Esophagus (tissue), 2 donors: ENCODE data around the gene CD180. TPM values are rescaled to one million over a fixed set of nuclear protein-coding genes. Genes with fewer than 3 reads are reported as not detected.

ENCODE experiments used
- H3K27ac ChIP-seq, 2 donors: one replicate each; pipeline ENCODE4 v1.5.1; 2013; ENCODE audit warnings: low read depth in 2 of 2, mild to moderate bottlenecking in 2 of 2, inconsistent platforms in 1 of 2, low read length in 1 of 2, moderate library complexity in 1 of 2
- H3K27me3 ChIP-seq, 2 donors: one replicate each; pipeline ENCODE4 v1.6.1; 2013; ENCODE audit warnings: low read length in 2 of 2, control low read depth in 1 of 2, mild to moderate bottlenecking in 1 of 2; ENCODE audit not compliant: insufficient read depth in 2 of 2, control insufficient read depth in 1 of 2
- H3K36me3 ChIP-seq, 2 donors: one replicate each; pipeline ENCODE4 v1.6.1; 2013; ENCODE audit warnings: low read length in 1 of 2; ENCODE audit not compliant: control insufficient read depth in 2 of 2, insufficient read depth in 2 of 2
- H3K4me1 ChIP-seq, 2 donors: one replicate each; pipeline ENCODE4 v1.6.1; 2013; ENCODE audit warnings: low read length in 1 of 2; ENCODE audit not compliant: control insufficient read depth in 2 of 2, insufficient read depth in 2 of 2
- H3K4me3 ChIP-seq, 2 donors: one replicate each; pipeline ENCODE4 v1.5.1; 2013; ENCODE audit warnings: low read length in 2 of 2, mild to moderate bottlenecking in 2 of 2, low read depth in 1 of 2, moderate library complexity in 1 of 2
- H3K9me3 ChIP-seq, 2 donors: one replicate each; pipeline ENCODE4 v1.6.1; 2013; ENCODE audit warnings: mild to moderate bottlenecking in 2 of 2, low read depth in 1 of 2, low read length in 1 of 2, moderate library complexity in 1 of 2; ENCODE audit not compliant: control insufficient read depth in 2 of 2, insufficient read depth in 1 of 2
- WGBS, 2 donors: extraction: QIAGEN DNeasy Blood & Tissue Kit; methylation state at CpG; one replicate each; pipeline ENCODE4 v1.1.7; 2013; 5-methylcytosine and 5-hydroxymethylcytosine counted together
- polyA plus RNA-seq, 2 donors: library from polyadenylated mRNA; stranded (reverse); fragments of 200-250 nt; gene quantifications; one replicate each; pipeline ENCODE4 v1.2.3, GENCODE V29; 2013
- donor health status: healthy with polysubstance abuse.
- donor health status: Bipolar disorder and iron deficiency.

Gene CD180
- polyA plus RNA-seq, 2 donors: 0.06 to 0.12 TPM

DNA sequence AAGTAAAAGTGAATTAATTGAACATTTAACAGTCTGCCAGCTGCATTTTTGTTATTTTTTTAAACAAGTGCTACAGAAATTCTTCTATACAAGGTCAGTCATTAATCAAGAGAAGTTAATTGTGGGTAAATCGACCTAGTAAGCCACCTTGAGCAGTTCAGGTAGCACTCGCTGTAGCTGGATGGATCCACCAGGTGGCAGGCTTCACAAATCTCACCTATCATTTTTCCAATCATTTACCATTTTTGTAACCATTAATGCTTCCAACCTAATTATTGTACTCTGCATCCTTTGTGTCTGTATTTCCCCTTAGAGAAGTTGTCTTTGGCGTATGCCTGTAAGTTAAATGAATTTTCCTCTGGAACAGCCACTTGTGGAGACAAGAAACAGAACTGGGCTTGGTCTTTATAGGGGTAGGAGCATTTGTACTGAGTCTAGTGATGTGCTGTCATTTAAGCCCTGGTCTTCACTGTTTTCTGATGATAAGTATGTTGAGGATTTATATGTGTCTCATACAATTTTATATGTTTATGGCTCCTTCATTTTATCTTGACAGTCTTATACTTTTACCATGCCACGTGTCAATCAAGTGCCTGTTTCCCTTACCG is 39.5 kb downstream of the CD180 start:
- Histone ChIP-seq H3K36me3 (peaks cover 14 to 17% of the 10 kb centered on the region in 2 donors), H3K4me1 (peaks cover 0 to 4% of the 10 kb centered on the region in 2 donors), H3K9me3 (no peaks in the 10 kb centered on the region), H3K4me3 (no peak overlapping the region), H3K27ac (no peak overlapping the region), H3K27me3 (no peaks in the 10 kb centered on the region)
- WGBS, 2 donors: 49 to 57% methylated on average over 5 of the region's 5 CpGs

- H3K36me3 ChIP-seq: peaks cover 20 to 22% of the 10 kb centered on the region in 2 donors
- H3K9me3 ChIP-seq: no peaks in the 10 kb centered on the region
- peaks cover 0 to 4% of the 10 kb centered on the region in 2 donors for H3K4me1 ChIP-seq
- WGBS, 2 donors: 57 to 61% methylated on average over 5 of the region's 5 CpGs
- no peak overlapping the region for H3K4me3 ChIP-seq
- H3K27ac ChIP-seq: peak overlapping the region in 1 of 2 donors; percentile 31
- H3K27me3 ChIP-seq: no peaks in the 10 kb centered on the region
These were observed 41.9 kb downstream of the CD180 start for GRCh38 chr5:67154556-67155206.

DNA sequence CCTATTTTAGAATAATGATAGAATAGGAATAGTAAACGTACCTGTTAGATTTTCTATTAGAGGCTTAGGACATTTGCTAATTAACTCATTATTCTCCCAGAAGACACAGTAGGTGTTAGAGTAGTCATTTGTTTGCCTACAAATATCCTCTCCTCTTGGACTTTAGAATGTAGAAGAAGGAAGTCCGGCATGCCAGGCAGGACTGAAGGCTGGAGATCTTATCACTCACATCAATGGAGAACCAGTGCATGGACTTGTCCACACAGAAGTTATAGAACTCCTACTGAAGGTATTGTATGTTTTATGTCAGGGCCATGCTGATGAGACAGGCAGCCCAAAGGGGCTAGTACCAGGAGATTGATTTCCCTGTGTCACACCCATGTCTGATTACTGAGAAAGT is 43.3 kb downstream of the CD180 start:
- 81 to 83% methylated on average over 2 of the region's 2 CpGs for WGBS, 2 donors
- H3K4me3 ChIP-seq: no peak overlapping the region
- peaks cover 19 to 28% of the 10 kb centered on the region in 2 donors for H3K36me3 ChIP-seq
- H3K4me1 ChIP-seq: no peaks in the 10 kb centered on the region
- H3K27me3 ChIP-seq: no peaks in the 10 kb centered on the region
- H3K9me3 ChIP-seq: no peaks in the 10 kb centered on the region
- H3K27ac ChIP-seq: no peak overlapping the region

DNA sequence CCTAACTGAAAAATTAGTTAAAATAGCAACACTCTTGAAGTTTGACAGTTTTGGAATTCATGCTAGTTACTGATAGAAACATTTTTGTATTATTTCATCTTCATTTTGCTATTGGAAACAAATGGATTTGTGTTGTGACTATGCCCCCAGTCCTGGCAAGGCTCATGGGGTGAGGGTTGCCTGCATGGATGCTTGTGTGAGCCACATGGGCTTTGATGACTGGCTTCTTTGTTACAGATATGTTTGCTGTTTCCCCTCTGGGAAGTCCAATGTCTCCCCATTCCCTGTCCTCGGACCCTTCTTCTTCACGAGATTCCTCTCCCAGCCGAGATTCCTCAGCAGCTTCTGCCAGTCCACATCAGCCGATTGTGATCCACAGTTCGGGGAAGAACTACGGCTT is 44.2 kb downstream of the CD180 start:
- H3K4me3 ChIP-seq: no peak overlapping the region
- H3K27ac ChIP-seq: no peak overlapping the region
- H3K9me3 ChIP-seq: no peaks in the 10 kb centered on the region
- no peaks in the 10 kb centered on the region for H3K4me1 ChIP-seq
- H3K36me3 ChIP-seq: peaks cover 19 to 28% of the 10 kb centered on the region in 2 donors
- 91 to 93% methylated on average over 6 of the region's 6 CpGs for WGBS, 2 donors
- no peaks in the 10 kb centered on the region for H3K27me3 ChIP-seq

DNA sequence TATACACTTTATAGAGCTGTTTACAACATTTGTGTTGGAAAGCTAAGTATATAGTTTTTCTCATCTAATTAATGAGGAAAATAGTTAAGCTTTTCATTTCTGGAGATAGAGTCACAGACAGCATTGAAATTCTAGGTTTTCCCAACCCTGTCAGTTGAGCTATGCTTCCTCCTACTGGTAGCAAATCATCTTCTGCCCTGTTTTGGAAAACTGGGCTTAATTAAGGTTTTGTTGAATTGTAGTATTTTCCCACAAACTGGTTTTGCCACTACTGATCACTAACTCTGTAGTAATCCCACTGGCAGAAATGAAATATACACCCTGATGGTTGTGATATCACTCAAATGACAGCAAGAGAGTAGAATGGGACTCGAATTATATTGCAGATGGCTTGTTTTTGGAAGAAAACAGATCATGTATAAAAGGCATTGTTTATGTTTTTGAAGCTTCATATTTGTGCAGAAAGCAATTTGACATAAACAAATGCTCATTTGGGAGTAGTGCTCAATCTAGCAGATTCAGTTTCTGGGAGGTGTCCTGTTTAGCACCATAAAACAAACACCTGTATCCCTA is 46.6 kb downstream of the CD180 start:
- no peaks in the 10 kb centered on the region for H3K9me3 ChIP-seq
- no peaks in the 10 kb centered on the region for H3K4me1 ChIP-seq
- no peaks in the 10 kb centered on the region for H3K27me3 ChIP-seq
- peaks cover 26 to 28% of the 10 kb centered on the region in 2 donors for H3K36me3 ChIP-seq
- H3K27ac ChIP-seq: no peak overlapping the region
- no peak overlapping the region for H3K4me3 ChIP-seq
- 60 to 65% methylated on average over 1 of the region's 1 CpG for WGBS, 2 donors

DNA sequence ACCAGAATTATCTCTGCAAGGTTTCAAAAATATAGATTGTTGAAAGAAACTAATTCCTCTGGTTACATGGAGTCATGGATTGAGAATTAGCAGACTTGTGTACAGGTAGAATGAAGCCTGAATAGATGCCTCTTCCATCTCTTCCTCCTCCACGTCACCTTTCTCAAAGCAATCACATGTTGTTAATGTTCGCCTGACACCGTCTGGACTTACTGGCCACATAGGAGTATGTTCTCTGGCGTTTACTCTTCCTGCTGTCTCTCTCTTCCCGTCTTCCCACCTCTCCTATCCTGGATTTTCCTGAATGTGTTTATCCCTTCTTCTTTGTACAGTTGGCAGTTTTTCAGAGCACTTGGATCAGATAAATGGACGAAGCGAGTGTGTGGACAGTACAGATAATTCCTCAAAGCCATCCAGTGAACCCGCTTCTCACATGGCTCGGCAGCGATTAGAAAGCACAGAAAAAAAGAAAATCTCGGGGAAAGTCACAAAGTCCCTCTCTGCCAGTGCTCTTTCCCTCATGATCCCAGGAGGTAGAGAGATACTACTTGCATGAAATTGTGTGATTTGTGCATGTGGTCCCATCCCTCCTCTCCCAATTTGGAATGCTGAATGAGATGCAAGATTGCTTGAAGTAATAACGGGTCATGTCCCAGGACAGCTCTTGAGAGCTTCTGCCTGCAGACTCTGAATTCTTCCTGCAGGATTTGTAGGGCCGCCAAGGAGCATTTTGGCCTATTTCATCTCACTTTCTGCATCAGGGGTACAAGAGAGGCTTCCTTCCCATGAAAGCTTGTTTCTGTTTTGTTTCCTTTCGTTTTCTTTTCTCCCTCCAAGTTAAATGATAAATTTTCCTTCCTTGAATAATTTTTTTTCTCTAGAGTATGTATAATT is 47.3 kb downstream of the CD180 start:
- H3K27me3 ChIP-seq: no peaks in the 10 kb centered on the region
- H3K27ac ChIP-seq: no peak overlapping the region
- WGBS, 2 donors: 80% methylated on average over 14 of the region's 14 CpGs
- H3K36me3 ChIP-seq: peaks cover 23 to 25% of the 10 kb centered on the region in 2 donors
- H3K4me3 ChIP-seq: no peak overlapping the region
- no peaks in the 10 kb centered on the region for H3K9me3 ChIP-seq
- H3K4me1 ChIP-seq: no peaks in the 10 kb centered on the region

GRCh38 chr5:67147760-67148159 is 48.8 kb downstream of the CD180 start:
- Histone ChIP-seq H3K4me1 (no peaks in the 10 kb centered on the region), H3K4me3 (no peak overlapping the region), H3K27ac (no peak overlapping the region), H3K9me3 (no peaks in the 10 kb centered on the region), H3K27me3 (no peaks in the 10 kb centered on the region), H3K36me3 (peaks cover 29 to 30% of the 10 kb centered on the region in 2 donors)
- 96 to 99% methylated on average over 3 of the region's 3 CpGs for WGBS, 2 donors

DNA sequence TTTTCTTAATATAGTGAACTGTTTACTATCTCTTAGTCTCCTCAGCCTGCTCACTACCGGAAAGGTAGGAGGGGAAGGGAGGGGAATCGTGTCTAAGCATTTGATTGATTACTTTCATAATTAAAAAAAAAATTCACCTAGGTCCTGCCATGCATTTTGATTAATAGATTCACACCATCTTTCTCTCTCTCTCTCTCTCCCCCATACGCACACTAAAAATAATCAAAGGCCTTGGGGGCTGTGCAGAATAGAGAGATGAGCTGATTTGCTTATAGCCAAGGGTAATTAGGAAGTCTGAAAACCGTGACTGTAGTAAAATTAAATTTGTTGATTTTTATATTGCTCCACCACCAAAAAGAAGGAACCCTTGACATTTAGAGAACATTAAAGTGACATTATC is 49.6 kb downstream of the CD180 start:
- WGBS, 2 donors: 85 to 87% methylated on average over 4 of the region's 4 CpGs
- H3K27ac ChIP-seq: no peak overlapping the region
- no peaks in the 10 kb centered on the region for H3K4me1 ChIP-seq
- no peaks in the 10 kb centered on the region for H3K9me3 ChIP-seq
- H3K27me3 ChIP-seq: no peaks in the 10 kb centered on the region
- no peak overlapping the region for H3K4me3 ChIP-seq
- H3K36me3 ChIP-seq: peaks cover 25 to 31% of the 10 kb centered on the region in 2 donors

GRCh38 chr5:67146574-67146973 is 50.0 kb downstream of the CD180 start:
- H3K9me3 ChIP-seq: no peaks in the 10 kb centered on the region
- H3K4me3 ChIP-seq: no peak overlapping the region
- 93 to 94% methylated on average over 1 of the region's 1 CpG for WGBS, 2 donors
- no peak overlapping the region for H3K27ac ChIP-seq
- H3K4me1 ChIP-seq: no peaks in the 10 kb centered on the region
- no peaks in the 10 kb centered on the region for H3K27me3 ChIP-seq
- peaks cover 25 to 31% of the 10 kb centered on the region in 2 donors for H3K36me3 ChIP-seq
